Measurements from ENCODE around the gene NCAM1.

NCAM1 gene

DNA sequence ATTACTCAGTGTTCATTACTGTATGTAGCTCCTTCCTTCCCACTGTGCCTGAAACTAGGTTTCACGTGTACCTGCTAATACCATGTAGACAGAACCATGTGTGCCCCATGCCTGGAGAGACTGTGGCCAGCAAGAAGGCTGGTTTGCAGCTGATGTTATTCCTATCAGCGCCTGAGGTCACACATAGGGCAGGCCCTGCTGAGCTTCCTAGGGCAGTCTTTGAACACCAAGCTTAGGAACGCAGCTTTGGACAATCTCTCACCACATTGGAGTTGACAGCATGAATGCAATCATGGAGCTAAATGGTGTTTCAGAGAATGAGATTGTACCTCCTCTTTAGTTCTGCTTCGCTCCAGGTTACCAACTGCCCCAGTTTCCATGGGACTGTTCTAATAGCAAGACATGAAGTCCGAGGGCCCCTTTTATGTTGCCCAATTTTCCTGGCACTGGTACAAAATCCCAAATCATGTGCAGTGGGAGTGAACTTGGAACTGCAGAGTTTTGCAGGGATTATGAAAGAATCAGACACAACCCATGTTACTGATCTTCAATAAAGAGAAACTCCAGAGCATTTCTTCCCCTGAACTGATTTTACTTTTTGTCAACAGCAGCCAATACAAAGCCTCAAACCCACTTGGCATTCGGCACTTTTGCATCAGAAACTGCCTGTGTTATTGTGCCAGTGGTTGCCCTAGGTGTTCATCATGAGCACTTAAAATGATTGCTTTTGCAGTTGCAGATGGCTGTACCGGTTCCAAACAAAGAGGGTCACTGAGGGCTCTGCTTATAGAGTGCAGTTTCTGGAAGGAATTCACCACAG is 199.0 kb downstream of the NCAM1 start:
- Mint-ChIP-seq H3K4me3 (no peak overlapping the region), H3K27ac (no peak overlapping the region), H3K9me3 (no peaks in the 10 kb centered on the region), H3K36me3 (ENCODE audit: low read depth) (no peaks in the 10 kb centered on the region), H3K4me1 (ENCODE audit: low read depth) (no peaks in the 10 kb centered on the region), H3K27me3 (ENCODE audit: low read depth) (peaks cover 2% of the 10 kb centered on the region)
- no peak for DNase-seq (ENCODE audit: low spot score)

DNA sequence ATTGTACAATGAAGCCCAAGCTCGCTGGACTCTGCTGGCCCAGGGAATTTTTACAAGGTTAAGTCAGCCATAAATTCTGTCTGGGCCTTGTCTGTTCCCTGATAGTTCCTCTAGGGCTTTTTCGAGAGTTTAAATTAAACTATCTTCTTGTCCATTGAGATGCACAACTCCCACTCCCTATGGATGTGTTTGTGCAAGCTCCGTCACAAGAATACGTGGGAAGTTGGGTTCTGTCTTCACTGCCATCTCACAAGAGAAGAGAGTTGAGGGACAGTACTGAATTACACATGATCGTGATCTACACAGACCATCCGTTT is 199.5 kb downstream of the NCAM1 start:
- Mint-ChIP-seq H3K4me1 (ENCODE audit: low read depth) (no peaks in the 10 kb centered on the region), H3K4me3 (no peak overlapping the region), H3K9me3 (no peaks in the 10 kb centered on the region), H3K36me3 (ENCODE audit: low read depth) (no peaks in the 10 kb centered on the region), H3K27ac (no peak overlapping the region), H3K27me3 (ENCODE audit: low read depth) (peaks cover 2% of the 10 kb centered on the region)
- no peak for DNase-seq (ENCODE audit: low spot score)

DNA sequence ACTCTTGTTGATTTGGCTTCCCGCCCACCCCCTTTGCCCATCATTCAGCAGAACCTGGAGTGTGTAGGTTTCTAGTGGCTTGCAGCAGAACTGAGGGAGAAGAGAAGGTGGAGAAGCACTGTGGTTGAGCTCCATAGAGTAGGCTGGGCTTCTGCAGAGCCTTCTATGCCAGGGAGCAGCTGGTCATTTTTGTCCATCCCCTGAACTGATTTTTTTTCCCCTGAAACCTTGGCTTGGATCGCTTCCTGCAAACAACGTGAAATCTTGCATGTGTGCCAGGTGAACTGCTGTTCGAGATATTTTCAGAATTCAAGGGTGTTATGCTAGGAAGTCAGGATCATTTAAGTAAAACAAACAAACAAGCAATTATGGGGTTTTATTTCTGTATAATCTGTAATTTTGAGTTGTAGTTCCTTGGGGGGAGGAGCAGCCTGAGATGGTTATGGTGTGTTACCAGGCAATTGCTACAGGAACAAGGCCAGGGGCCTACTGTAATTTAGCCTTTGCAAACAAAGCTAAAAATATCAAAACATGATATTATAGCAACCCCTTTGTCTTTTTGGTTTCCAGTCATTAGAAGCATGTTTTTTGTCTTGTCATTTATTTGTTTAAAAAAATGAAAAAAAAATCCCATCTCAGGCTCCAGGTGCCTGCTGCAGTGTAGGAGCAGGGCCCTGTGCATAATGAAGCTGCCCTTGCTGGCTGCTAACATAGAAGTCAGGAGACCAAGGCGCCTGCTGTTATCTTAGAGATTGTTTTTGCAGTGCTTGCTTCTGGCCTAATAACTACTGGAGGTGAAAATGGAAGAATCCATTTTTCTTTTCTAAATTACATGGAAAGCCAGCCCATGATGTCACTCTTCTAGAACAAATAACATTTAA is 200.7 kb downstream of the NCAM1 start:
- no peak overlapping the region for H3K4me3 Mint-ChIP-seq

DNA sequence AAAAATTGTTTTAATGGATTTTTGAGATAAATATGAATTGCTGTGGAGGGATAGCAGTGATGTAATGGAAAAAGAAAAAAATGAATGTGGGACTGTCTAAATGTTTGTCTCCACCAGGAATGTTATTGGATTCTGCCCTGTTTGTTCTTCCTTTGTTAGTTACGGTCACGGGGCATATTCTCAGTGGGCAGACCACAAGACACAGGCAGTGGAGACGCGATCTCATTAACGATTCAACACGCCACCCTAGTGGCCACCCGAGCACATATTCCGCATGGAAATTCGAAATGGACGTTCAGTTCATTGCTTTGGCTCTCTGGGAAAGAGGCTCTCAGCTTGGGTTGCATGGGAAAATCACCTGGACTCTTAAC is 201.4 kb downstream of the NCAM1 start:
- no peaks in the 10 kb centered on the region for H3K4me1 Mint-ChIP-seq (ENCODE audit: low read depth)
- no peak overlapping the region for H3K4me3 Mint-ChIP-seq
- no peak for DNase-seq (ENCODE audit: low spot score)
- H3K9me3 Mint-ChIP-seq = no peaks in the 10 kb centered on the region
- H3K36me3 Mint-ChIP-seq (ENCODE audit: low read depth) = no peaks in the 10 kb centered on the region
- H3K27ac Mint-ChIP-seq = no peak overlapping the region
- H3K27me3 Mint-ChIP-seq (ENCODE audit: low read depth) = peaks cover 2% of the 10 kb centered on the region

More for the DNA sequence above, 200.7 kb downstream of the NCAM1 start:
- H3K9me3 Mint-ChIP-seq = no peaks in the 10 kb centered on the region
- no peaks in the 10 kb centered on the region for H3K4me1 Mint-ChIP-seq (ENCODE audit: low read depth)
- H3K27ac Mint-ChIP-seq = no peak overlapping the region
- DNase-seq (ENCODE audit: low spot score) = no peak
- peaks cover 2% of the 10 kb centered on the region for H3K27me3 Mint-ChIP-seq (ENCODE audit: low read depth)
- H3K36me3 Mint-ChIP-seq (ENCODE audit: low read depth) = no peaks in the 10 kb centered on the region

DNA sequence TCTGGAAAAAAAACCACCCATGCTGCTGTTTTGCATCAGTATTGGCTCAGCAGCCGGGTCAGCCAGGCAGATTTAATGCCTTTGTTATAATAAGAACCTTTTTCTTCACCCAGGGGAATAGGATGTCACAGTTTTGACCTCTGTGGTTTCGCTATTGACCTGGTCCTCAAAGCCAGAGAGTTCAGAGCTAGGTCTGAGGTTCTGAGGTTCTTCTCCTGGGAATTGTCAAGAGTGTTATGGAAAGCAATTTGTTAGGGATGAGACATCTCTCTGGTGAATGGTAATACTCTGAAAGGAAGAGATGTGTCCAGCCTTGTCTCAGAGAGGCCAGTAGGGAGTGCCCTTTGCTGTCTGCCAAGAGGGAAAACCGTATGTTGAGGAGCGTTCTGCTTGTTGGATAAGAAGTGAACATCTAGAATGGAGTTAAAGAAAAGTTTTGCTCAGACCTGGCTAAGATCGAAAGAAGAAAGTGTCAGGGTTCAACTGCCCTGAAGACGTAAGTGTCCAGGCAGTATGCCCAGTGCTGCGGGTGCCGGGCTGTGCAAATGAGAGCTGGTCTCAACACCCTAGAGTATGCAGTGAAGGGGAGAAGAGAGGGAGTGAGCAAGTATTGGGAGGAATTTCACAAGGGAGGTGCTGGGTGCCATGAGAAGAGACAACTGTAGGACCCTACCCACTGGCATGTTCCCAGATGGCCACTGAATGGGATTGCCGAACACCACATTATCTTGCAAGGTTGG is 202.2 kb downstream of the NCAM1 start:
- H3K9me3 Mint-ChIP-seq = no peaks in the 10 kb centered on the region
- no peak overlapping the region for H3K27ac Mint-ChIP-seq
- no peaks in the 10 kb centered on the region for H3K36me3 Mint-ChIP-seq (ENCODE audit: low read depth)

DNA sequence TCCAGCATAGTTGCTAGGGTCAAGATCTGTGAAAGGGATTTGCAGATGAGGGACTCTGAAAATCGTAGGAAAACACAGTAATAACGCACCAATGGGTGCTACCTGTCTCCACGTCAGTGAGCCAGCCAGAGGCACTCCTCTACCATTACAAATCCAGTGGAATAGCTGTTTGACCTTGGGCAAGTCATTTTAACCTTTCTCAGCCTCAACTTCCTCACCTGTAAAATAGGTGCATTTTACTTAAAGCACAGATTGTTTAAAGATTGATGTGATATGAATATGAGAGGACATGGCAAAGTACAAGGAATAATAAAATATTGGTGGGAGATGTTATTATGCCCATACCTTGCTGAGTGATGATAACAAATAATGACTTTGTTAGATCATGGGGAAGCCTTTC is 205.1 kb downstream of the NCAM1 start:
- Mint-ChIP-seq H3K4me3 (no peak overlapping the region), H3K4me1 (ENCODE audit: low read depth) (no peaks in the 10 kb centered on the region), H3K9me3 (no peaks in the 10 kb centered on the region)

More for the DNA sequence above, 202.2 kb downstream of the NCAM1 start:
- no peak overlapping the region for H3K4me3 Mint-ChIP-seq
- H3K4me1 Mint-ChIP-seq (ENCODE audit: low read depth) = no peaks in the 10 kb centered on the region
- no peak for DNase-seq (ENCODE audit: low spot score)
- peaks cover 2% of the 10 kb centered on the region for H3K27me3 Mint-ChIP-seq (ENCODE audit: low read depth)

DNA sequence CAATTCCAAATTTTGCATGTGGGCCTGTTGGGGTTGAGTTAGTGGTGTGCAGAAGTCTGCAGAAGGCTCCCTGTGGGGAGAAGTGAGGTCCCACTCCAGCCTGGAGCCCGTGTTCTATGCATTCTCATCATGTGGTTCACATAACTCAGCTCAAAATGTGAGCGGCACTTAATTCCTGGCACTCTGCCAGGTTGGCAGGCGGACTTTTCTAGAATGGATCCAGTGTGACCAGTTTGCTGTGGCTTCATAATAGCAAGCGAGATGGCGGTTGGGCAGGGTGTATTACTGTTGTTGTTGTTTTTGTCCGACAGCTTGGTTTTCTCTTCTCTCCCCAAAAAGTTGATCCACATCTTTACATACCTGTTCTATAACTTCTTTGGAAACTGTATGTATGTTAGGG is 206.4 kb downstream of the NCAM1 start:
- Mint-ChIP-seq H3K4me1 (ENCODE audit: low read depth) (no peaks in the 10 kb centered on the region), H3K9me3 (no peaks in the 10 kb centered on the region), H3K27me3 (ENCODE audit: low read depth) (no peaks in the 10 kb centered on the region), H3K27ac (no peak overlapping the region), H3K36me3 (ENCODE audit: low read depth) (no peaks in the 10 kb centered on the region), H3K4me3 (no peak overlapping the region)
- DNase-seq (ENCODE audit: low spot score) = no peak

More for the DNA sequence above, 205.1 kb downstream of the NCAM1 start:
- no peak for DNase-seq (ENCODE audit: low spot score)
- no peaks in the 10 kb centered on the region for H3K27me3 Mint-ChIP-seq (ENCODE audit: low read depth)
- H3K27ac Mint-ChIP-seq = no peak overlapping the region
- no peaks in the 10 kb centered on the region for H3K36me3 Mint-ChIP-seq (ENCODE audit: low read depth)

DNA sequence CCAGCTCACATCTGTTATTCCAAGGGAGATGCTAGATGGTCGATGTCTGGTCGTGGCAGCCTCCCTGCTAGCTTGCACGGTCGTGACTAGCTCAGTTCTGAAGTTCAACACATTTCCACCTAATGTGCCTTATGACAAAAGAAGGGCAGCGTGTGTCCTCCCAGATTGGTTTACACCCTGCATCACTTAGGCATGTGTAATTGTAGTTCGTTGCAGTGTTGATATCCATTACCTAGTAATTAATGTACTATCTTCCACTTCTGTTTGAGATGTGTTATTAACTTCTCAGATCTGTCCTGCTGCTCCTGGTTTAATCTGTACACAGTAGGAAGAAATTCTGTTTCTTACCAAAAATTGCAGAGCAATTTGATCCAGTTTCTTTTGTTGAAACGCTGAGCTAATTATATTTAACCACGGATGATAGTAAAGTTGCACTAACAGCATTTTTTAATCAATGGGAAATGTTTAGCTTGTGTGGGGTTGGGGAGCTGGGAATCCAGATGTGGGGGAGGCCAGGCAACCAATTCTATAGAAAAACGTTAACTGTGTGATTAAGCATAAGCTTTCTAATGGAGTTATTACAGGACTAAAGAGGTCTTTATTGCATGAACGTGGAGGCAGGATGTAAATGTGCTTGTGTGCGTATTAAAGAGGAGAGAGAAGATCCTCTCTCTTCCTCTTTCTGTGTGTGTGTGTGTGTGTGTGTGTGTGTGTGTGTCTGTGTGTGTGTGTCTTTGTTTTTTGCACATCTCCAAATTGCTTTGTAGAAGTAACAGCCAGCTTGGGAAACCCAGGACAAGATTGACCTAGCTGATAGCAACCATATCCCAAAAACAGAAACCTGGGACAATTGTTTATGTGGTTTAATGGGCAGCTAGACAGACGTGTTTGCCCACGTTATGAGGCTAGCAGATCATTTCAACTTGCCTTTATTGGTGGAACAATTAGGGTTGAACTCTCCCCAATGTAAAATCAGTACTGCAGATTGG is 207.4 kb downstream of the NCAM1 start:
- no peaks in the 10 kb centered on the region for H3K36me3 Mint-ChIP-seq (ENCODE audit: low read depth)
- no peaks in the 10 kb centered on the region for H3K9me3 Mint-ChIP-seq
- no peak overlapping the region for H3K4me3 Mint-ChIP-seq
- H3K4me1 Mint-ChIP-seq (ENCODE audit: low read depth) = no peaks in the 10 kb centered on the region
- no peaks in the 10 kb centered on the region for H3K27me3 Mint-ChIP-seq (ENCODE audit: low read depth)
- H3K27ac Mint-ChIP-seq = no peak overlapping the region
- no peak for DNase-seq (ENCODE audit: low spot score)

DNA sequence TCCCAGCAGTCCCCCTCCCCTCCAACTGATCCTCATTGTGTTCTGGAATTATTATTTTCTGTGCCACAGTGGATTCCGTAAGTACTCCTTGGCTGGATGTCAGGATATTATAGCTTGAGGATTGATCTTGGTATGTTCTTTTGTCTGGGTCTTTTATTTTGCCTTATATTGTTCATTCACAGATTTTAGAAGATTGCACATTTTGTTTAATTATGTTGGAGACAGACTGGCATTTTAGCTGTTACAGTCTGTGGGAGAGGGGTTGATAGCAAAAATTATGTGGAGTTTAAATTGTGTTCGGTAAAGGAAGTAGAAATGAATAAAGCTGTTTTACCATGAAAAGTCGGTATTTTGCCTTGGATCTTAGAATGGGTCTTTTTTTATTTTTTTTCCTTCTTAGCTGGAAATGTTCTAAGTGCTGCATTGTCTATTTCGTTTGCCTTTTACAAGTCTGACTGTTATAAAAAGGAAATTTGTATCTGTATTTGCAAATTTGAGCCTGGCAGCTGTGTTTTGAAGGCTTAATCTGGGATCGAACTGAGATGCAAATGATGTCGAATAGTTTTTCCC is 211.2 kb downstream of the NCAM1 start:
- H3K4me3 Mint-ChIP-seq = no peak overlapping the region
- no peaks in the 10 kb centered on the region for H3K9me3 Mint-ChIP-seq
- no peak overlapping the region for H3K27ac Mint-ChIP-seq
- H3K4me1 Mint-ChIP-seq (ENCODE audit: low read depth) = no peaks in the 10 kb centered on the region
- no peaks in the 10 kb centered on the region for H3K36me3 Mint-ChIP-seq (ENCODE audit: low read depth)
- DNase-seq (ENCODE audit: low spot score) = no peak
- peaks cover 8% of the 10 kb centered on the region for H3K27me3 Mint-ChIP-seq (ENCODE audit: low read depth)

DNA sequence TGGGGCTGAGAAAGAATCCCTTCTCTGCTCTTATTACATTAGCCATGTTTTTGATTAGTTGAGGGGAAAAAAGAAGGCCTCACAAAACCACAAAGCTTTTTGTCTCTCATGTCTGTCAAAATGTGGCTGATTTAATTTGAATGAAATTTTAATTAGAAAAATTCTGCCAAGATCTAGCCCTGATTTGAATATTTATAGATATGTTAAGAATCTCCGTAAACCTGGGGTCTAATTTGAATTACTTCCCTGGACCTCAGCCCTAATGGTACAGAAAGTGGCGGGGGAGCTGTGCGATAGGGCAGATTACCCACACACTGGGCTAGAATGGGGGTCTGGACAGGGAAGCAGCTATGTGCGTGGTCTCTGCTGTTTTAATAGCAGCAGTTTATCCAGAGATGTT is 211.9 kb downstream of the NCAM1 start:
- Mint-ChIP-seq H3K9me3 (no peaks in the 10 kb centered on the region), H3K27me3 (ENCODE audit: low read depth) (peaks cover 12% of the 10 kb centered on the region), H3K27ac (no peak overlapping the region), H3K4me3 (no peak overlapping the region), H3K4me1 (ENCODE audit: low read depth) (no peaks in the 10 kb centered on the region), H3K36me3 (ENCODE audit: low read depth) (no peaks in the 10 kb centered on the region)
- no peak for DNase-seq (ENCODE audit: low spot score)

DNA sequence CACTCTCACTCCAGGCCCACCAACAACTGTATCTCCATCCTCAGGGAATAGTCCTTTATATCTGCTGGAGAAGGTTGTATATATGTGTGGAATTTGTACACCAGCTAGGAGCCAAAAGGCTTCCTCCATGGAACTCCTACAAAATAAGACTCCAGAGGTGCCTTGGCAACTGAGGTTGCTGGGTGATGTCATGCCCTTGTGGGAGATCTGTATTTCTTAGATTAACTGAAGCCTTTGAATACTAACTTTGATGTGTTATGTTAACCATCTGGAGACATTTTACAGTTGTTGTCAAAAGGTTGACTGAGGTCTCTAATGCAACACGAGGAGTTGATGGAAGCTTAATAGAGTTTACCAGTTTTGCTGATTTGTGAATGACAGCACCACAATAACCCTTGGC is 213.7 kb downstream of the NCAM1 start:
- Mint-ChIP-seq H3K27ac (no peak overlapping the region), H3K36me3 (ENCODE audit: low read depth) (no peaks in the 10 kb centered on the region), H3K9me3 (no peaks in the 10 kb centered on the region), H3K27me3 (ENCODE audit: low read depth) (peaks cover 18% of the 10 kb centered on the region), H3K4me3 (no peak overlapping the region), H3K4me1 (ENCODE audit: low read depth) (no peaks in the 10 kb centered on the region)
- no peak for DNase-seq (ENCODE audit: low spot score)

DNA sequence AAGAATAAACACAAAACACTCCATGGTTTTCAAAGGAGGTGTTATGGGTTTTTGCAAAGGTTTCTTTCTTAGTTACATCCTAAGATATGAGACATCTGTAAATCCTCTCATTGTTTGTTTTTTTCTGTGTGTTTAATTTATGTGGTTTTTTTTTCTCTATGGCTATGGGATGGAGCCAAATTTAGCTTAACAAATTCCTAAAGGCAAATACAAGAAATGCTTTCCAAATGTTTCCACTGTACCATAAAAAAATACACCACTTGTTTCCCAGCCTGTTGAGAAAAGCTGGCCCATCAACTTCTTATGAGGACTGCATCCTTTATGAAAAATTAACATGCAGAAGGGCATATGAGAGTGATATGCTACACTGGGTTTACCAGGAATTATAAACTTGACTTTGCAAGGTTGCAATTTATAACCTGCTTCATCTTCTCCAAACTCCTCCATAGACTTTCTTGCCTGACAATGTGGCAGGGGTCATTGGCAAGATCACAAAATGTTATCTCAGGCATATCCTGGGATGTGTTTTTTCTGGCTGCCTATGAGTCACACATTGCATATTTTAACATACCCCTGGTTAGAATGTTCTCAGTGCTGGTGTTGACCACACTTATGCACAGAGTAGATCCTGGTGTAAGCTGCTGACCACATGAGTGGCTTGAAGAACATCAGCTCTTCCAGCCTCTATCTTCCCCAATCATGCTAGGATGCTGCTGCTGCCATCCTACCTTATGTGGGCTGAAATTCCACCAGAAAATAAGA is 215.6 kb downstream of the NCAM1 start:
- no peaks in the 10 kb centered on the region for H3K36me3 Mint-ChIP-seq (ENCODE audit: low read depth)
- H3K4me1 Mint-ChIP-seq (ENCODE audit: low read depth) = no peaks in the 10 kb centered on the region
- no peak for DNase-seq (ENCODE audit: low spot score)
- no peak overlapping the region for H3K4me3 Mint-ChIP-seq
- no peak overlapping the region for H3K27ac Mint-ChIP-seq
- no peaks in the 10 kb centered on the region for H3K9me3 Mint-ChIP-seq
- peaks cover 18% of the 10 kb centered on the region for H3K27me3 Mint-ChIP-seq (ENCODE audit: low read depth)

All from T-helper 2 cell treated with Interferon-gamma antibody and Interleukin-4, amounts not matched to agents 5 μg/mL and 100 μg/mL, for 36 hours (primary cell).